ENCODE results near the gene STK32C. TPM values are rescaled to one million over a fixed set of nuclear protein-coding genes. Genes with fewer than 3 reads are reported as not detected.
"Not testable (repeated sequence)": the region's sequence is repeated elsewhere in the genome, so short reads cannot be mapped to it uniquely, and the experiment has no call there.

STK32C gene
- total and polyA plus RNA-seq, 12 donors, result 2.7 to 8.9 (median 5.7) TPM

DNA sequence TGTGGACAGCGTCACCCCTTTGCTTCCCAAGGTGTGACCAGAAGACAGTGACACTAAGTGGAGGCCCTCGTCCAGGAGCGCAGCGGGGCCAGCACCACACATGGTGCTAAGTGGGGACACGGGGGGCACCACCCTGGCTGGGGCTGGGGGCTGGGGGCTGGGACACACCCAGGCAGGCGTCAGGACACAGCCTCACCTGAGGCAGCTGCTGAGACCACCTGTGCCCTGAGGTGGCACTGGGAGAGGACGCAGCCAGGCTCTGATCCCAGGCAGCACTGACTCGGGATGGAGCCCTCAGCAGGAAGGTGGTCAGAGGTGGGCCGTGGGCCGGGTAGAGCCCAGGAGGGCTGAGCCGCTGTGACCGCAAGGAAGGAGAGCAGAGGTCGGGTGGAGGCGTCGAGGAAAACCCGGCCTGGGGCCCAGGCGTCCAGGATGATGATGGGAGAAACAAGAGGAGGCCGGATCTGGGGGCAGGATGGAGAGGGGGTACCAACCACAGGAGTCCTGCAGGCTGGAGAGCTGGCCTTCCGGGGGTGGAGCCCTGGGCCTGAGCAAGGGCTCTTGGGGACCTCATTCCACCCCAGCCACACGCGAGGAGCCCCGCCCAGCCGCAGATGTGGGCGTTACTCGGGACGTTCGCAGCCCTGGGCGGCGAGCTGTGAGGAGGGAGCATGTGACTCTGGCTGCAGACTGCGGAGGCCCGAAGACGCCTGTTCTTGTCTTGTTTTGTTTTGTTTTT is 46.8 kb upstream of the STK32C start:
- intact Hi-C loops (cut with DNase I), result loop anchor here in 1 of 10 donors (5.0 kb wide), 1 partner anchor 132 kb away; no protein-coding TSS in a partner anchor
- ATAC-seq, result no peak
- 92% methylated on average over 32 of the region's 32 CpGs for WGBS, 2 donors

GRCh38 chr10:132353456-132354355 is 46.0 kb upstream of the STK32C start:
- peak in 1 of 8 donors; percentile 25 for ATAC-seq

More for the DNA sequence above, 46.8 kb upstream of the STK32C start:
- no peak for DNase-seq
- Histone ChIP-seq H3K9me3 (no peaks in the 10 kb centered on the region), H3K4me1 (peaks cover 0 to 3% (median 0%) of the 10 kb centered on the region in 9 donors), H3K27ac (no peak overlapping the region), H3K4me3 (no peak overlapping the region), H3K36me3 (peaks cover 0 to 17% (median 0%) of the 10 kb centered on the region in 9 donors), H3K27me3 (no peaks in the 10 kb centered on the region)
- TF ChIP-seq, protein P1, sequence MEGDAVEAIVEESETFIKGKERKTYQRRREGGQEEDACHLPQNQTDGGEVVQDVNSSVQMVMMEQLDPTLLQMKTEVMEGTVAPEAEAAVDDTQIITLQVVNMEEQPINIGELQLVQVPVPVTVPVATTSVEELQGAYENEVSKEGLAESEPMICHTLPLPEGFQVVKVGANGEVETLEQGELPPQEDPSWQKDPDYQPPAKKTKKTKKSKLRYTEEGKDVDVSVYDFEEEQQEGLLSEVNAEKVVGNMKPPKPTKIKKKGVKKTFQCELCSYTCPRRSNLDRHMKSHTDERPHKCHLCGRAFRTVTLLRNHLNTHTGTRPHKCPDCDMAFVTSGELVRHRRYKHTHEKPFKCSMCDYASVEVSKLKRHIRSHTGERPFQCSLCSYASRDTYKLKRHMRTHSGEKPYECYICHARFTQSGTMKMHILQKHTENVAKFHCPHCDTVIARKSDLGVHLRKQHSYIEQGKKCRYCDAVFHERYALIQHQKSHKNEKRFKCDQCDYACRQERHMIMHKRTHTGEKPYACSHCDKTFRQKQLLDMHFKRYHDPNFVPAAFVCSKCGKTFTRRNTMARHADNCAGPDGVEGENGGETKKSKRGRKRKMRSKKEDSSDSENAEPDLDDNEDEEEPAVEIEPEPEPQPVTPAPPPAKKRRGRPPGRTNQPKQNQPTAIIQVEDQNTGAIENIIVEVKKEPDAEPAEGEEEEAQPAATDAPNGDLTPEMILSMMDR (IDR thresholded peaks at IDR 0.05), result no peak

GRCh38 chr10:132352462-132353308 is 44.9 kb upstream of the STK32C start:
- not testable (repeated sequence) for H3K27me3 ChIP-seq, H3K9me3 ChIP-seq, H3K4me1 ChIP-seq, H3K27ac ChIP-seq, H3K4me3 ChIP-seq
- peak; percentile 66 to 84 for DNase-seq
- intact Hi-C loops (cut with DNase I), result loop anchor here (1.0 to 5.0 kb wide), 4 partner anchors 128 to 130 kb away; no protein-coding TSS in a partner anchor
- TF ChIP-seq, protein P1 (IDR thresholded peaks at IDR 0.05), result peak; percentile 70 to 85 (median 80)
- ATAC-seq, result peak; percentile 56 to 80 (median 72)
- WGBS, 2 donors, result 56% methylated on average over 27 to 33 of the region's 44 CpGs
- H3K36me3 ChIP-seq, result peaks cover 0 to 25% (median 0%) of the 10 kb centered on the region in 9 donors

More at GRCh38 chr10:132353456-132354355, 46.0 kb upstream of the STK32C start:
- no peak overlapping the region for H3K4me3 ChIP-seq
- no peak for DNase-seq
- H3K27me3 ChIP-seq, result no peaks in the 10 kb centered on the region
- WGBS, 2 donors, result 90 to 91% methylated on average over 20 of the region's 20 CpGs
- H3K27ac ChIP-seq, result no peak overlapping the region
- intact Hi-C loops (cut with DNase I), result loop anchor here in 7 of 10 donors (1.0 to 5.0 kb wide), 4 partner anchors 129 to 131 kb away; no protein-coding TSS in a partner anchor
- no peaks in the 10 kb centered on the region for H3K4me1 ChIP-seq
- TF ChIP-seq, protein P1 (IDR thresholded peaks at IDR 0.05), result no peak
- no peaks in the 10 kb centered on the region for H3K9me3 ChIP-seq
- H3K36me3 ChIP-seq, result peaks cover 0 to 21% (median 0%) of the 10 kb centered on the region in 9 donors

Measured in heart right ventricle (tissue), 16 donors.